Hepatic stellate cell (primary cell): ENCODE results near the gene AGTR1.
"Not testable (repeated sequence)": the region's sequence is repeated elsewhere in the genome, so short reads cannot be mapped to it uniquely, and the experiment has no call there.

Source experiments
- DNase-seq: peaks from one replicate; pipeline ENCODE4 v3.0.0; 2011; ENCODE audit warnings: low spot score

Gene AGTR1

DNA sequence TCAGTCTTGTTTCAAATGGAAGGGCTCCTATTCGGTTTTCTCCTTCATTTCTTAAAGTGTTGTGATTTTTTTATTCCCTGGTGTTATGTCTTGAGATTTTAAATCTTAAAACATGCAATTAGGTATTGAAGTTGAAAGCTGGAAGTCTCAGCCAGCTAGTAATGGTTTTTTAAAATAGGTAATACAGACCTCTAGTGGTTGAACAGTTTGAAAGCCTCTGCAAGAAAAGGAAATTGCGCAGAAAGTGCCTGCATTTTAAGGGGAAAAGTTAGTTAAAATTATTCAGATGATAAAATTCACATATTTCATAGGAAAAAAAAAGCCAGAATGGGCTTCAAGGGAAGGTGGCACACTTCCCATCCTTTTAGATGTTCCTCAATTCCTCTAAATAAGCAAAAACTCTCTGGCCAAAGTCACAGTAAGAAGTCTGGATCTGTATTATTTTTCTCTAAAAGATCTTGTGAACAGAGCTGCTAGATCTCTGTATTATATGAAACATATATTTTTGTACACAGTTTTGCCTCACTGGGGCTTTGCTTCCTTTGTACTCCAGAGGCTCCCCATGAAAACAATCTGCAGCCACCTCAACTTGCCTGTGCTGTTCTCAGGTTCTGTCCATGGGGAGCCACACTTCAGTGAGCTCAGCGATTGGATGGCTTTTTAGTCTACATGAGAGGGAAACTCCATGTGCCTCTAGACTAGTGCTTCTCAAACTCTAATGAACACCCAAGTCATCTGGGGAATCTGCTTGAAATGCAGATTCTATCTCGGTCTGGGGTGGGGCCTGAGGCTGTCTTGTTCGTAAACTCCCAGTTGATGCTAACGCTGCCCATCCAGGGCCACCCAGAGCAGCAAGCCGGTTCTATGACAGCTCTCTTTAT is 21.5 kb downstream of the AGTR1 start:
- DNase-seq = no peak

DNA sequence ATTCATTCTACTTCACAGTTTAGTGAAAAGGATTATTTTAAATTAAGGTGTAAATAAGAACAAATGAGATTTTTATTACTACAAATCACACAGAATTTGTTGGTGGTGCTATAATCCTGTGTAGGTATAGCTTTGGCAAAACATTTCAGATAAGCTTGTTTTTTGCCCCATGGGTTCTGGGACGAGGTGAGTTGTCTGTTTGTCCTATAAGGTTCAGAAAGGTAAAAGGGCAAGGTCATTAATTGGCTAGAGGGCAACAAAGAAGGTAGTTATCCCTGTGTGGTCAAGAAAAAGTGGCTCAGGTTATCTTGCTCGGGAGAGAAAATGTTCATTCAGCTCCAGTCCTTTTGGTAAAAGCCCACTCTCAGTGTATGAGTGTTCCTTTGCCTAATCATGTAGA is 23.2 kb downstream of the AGTR1 start:
- DNase-seq = no peak

GRCh38 chr3:148723631-148724030 is 25.9 kb downstream of the AGTR1 start:
- DNase-seq = peak; percentile 63

DNA sequence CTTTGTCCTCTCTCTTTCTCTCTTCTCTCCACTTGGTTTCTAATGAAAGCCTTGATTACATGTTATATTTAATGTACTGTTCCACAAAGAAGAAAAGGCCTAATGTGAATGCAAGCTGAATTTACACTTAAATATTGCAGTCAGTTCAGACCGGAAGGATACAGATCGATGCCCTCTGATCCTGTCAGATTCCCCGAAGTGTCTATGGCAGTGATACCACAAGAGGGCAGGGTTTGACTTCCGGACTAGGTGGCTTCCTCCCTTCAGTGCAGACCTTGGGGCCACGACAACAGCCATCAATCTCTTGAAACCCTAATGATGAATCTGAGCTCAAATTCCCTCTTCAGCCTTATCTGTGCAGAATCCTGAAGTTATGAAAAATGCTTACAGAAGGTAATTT is 29.5 kb downstream of the AGTR1 start:
- peak; percentile 11 for DNase-seq

DNA sequence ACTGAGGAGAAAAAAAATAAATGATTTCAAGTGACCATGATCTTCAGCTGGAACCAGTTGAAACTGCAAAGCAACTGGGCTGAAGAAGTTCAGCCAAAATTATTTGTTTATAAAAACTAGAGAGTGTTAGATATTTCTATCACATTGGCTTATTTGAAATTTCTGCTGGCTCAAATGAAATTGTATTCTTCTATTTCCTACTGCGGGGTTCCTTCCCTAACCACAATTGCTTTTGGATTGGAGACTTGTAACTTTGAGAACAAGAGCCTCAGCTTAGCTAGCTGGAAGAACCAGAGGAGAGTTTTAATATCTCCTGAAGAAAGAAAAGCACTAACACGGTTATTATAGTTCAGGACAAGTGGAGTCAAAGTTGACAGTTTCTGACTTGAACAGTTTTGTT is 31.1 kb downstream of the AGTR1 start:
- no peak for DNase-seq

GRCh38 chr3:148729476-148730055 is 31.9 kb downstream of the AGTR1 start:
- no peak for DNase-seq

DNA sequence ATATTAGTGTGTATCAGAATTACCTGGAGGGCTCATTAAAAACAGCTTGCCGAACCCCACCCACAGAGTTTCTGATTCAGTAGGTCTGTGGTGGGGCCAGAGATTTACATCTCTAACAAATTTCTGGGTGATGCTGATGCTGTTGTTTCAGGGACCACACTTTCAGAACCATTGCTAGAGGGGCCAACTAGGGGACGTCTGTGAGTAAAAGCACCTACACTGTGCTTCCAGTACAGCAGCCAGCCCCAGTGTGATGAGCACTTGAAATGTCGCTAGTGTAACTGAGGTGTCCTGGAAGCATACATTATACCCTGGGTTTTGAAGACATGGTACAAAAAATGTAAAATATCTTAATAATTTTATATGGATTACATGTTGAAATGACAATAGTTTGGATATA is 33.0 kb downstream of the AGTR1 start:
- no peak for DNase-seq

- no peak for DNase-seq
Observed at GRCh38 chr3:148735597-148735996, 37.9 kb downstream of the AGTR1 start.

GRCh38 chr3:148736086-148736485 is 38.4 kb downstream of the AGTR1 start:
- no peak for DNase-seq

GRCh38 chr3:148737104-148737530 is 39.4 kb downstream of the AGTR1 start:
- DNase-seq = no peak

DNA sequence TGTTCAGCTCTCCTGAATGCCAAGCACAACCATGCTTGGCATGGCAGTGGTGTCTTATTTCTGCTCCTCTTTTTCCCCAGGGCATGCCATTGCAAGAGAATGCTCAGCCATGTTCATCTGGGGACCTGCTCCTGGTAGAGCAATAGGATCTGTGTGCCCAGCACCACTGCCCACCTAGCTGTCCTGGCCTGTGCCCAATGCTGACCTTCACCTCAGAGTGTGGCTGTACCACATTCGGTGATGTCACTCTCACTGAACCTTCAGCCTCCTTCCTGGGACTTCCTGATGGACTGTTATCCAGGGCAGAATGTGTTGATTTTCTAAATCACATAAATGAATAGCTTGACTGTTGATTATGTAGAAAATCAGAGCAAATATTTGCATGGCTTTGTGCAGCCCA is 42.0 kb downstream of the AGTR1 start:
- no peak for DNase-seq

DNA sequence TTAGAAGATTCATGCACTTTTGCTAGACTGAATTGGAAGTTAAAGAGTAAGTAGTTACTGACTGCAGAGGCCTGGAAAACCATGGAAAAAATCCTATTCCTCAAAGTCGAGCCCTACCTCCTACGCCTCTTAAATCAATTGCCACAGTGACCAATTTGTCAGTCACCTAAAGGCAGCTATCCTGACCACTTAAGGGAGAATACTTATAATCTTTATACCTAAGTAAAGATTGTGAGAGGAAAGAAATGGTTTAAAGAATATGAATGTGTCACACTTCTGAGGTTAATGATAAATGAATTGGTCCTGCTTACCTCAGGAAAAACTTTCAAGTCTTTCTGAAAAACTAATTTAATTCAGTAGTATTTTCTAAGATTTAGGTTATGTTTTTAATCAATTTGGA is 42.6 kb downstream of the AGTR1 start:
- DNase-seq = no peak

- no peak for DNase-seq
Observed at GRCh38 chr3:148741219-148741618, 43.5 kb downstream of the AGTR1 start.

GRCh38 chr3:148742118-148742517 is 44.4 kb downstream of the AGTR1 start:
- DNase-seq = no peak

DNA sequence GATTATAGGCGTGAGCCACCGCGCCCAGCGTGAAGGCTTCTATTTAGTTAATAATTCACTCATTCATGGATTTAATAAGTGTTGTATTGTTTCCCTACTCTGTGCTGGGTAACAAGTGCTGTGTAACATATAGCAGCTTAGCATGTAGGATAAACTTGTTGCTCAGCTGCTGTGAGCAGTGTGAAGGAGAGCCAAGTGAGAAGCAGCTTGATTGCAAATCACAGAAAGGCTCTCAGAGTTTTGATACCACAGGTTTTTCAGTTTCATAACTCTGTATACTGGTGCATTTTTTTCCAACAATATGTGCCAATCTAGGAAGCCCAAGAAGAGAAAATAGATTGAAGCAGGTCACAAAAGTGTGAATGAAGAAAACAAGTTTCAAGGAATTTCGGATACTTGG is 48.4 kb downstream of the AGTR1 start:
- no peak for DNase-seq

GRCh38 chr3:148748283-148748682 is 50.6 kb downstream of the AGTR1 start:
- no peak for DNase-seq

- DNase-seq = no peak
Observed at GRCh38 chr3:148750296-148750695, 52.6 kb downstream of the AGTR1 start.

- DNase-seq = no peak
Observed at GRCh38 chr3:148751461-148751860, 53.8 kb downstream of the AGTR1 start.

DNA sequence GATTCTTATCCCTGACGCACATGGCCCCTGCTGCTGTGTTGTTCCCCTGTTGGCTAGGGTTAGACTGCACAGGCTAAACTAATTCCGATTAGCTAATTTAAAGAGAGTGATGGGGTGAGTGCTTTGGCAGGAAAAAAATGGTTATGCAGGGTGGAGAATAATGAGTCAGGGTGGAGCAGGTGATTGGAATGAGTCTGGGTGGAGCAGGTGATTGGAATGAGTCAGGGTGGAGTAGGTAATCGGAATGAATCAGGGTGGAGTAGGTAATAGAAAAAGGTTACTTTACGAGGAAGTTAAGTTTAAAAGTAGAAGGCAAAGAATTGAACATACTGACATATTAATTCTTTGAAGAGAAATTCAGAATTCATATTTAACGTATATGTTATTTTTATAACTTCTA is 55.7 kb downstream of the AGTR1 start:
- DNase-seq = not testable (repeated sequence)

DNA sequence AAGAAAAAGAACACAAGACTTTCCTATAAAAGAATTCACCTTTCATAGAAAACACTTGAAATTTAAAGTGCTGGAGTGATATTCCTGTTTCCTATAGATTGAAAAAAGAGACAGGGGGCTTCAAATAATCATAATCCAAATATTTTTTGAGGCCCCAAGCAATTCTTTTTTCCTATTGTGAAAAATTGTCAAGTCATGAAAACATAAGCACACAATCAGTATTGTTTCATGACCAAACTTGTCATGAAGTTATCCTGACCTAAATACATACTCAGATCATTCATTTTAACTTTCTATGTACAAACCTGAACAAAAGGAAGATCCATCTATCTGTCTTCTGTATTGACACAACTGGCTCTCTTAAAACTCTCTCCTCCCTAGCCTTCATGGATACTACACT is 57.9 kb downstream of the AGTR1 start:
- no peak for DNase-seq

DNA sequence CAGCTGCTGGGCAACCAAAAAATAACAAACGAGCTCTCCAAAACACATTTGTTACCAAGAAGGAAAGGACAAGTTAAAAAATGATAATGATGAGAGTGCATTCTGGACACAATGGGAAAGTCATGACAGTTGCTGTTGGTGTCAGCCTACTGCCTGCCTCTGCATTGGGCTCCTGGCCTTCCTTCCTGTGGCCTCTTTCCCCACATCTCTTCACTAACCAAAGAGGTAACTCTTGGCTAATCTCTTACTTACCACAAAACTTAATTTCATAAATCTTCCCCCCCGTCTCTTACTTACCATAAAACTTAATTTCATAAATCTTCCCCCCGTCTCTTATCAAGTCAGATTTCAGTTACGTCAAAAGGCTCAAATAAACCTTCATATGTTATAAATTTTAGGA is 58.6 kb downstream of the AGTR1 start:
- DNase-seq = no peak

- DNase-seq = peak; percentile 8
Observed at GRCh38 chr3:148757238-148758215, 59.8 kb downstream of the AGTR1 start.
